SK-N-SH treated with all-trans-retinoic acid at 6 μM for 48 hours (cell line): ENCODE measurements around the gene TACC3.

Experiments
- ATAC-seq: fragments of 200-7000 bp; cut with Tn5 transposase; 3 replicates; pipeline ENCODE4 v1.9.1; 2020; ENCODE audit warnings: mild to moderate bottlenecking, moderate library complexity
- ARNTL ChIP-seq: fragments of 450-650 bp; formaldehyde crosslinking; IDR thresholded peaks from 2 replicates; pipeline ENCODE4 v1.5.0; 2020; ENCODE audit warnings: low read depth, mild to moderate bottlenecking, moderate library complexity, borderline replicate concordance
- BACH2 ChIP-seq: fragments of 250-450 bp; sonication (Bioruptor Pico); IDR thresholded peaks from 2 replicates; pipeline ENCODE4 v1.9.0; 2021; ENCODE audit warnings: mild to moderate bottlenecking, borderline replicate concordance
- CREB5 ChIP-seq: fragments of 250-450 bp; sonication (Bioruptor Pico); IDR thresholded peaks from 2 replicates; pipeline ENCODE4 v1.5.1; 2020; ENCODE audit warnings: low read depth, mild to moderate bottlenecking, moderate library complexity
- CSDC2 ChIP-seq: fragments of 250-450 bp; sonication (Bioruptor Pico); IDR thresholded peaks from 2 replicates; pipeline ENCODE4 v1.5.0; 2020; ENCODE audit warnings: mild to moderate bottlenecking, moderate library complexity
- CSRNP3 ChIP-seq: fragments of 250-450 bp; sonication (Bioruptor Pico); IDR thresholded peaks from 2 replicates; pipeline ENCODE4 v1.5.1; 2021; ENCODE audit warnings: mild to moderate bottlenecking, moderate library complexity
- ESRRG ChIP-seq: fragments of 250-450 bp; sonication (Bioruptor Pico); IDR thresholded peaks from 2 replicates; pipeline ENCODE4 v1.6.1; 2021; ENCODE audit warnings: mild to moderate bottlenecking
- GLIS3 ChIP-seq: fragments of 250-450 bp; sonication (Bioruptor Pico); IDR thresholded peaks from 2 replicates; pipeline ENCODE4 v1.5.0; 2020; ENCODE audit warnings: mild to moderate bottlenecking, moderate library complexity
- ISL1 ChIP-seq: fragments of 250-450 bp; sonication (Bioruptor Pico); IDR thresholded peaks from 2 replicates; pipeline ENCODE4 v2.1.2; 2022; ENCODE audit warnings: mild to moderate bottlenecking, moderate library complexity
- OSR1 ChIP-seq: fragments of 250-450 bp; sonication (Bioruptor Pico); IDR thresholded peaks from 2 replicates; pipeline ENCODE4 v1.8.0; 2022; ENCODE audit warnings: moderate library complexity, mild to moderate bottlenecking, inconsistent platforms
- PATZ1 ChIP-seq: fragments of 250-450 bp; sonication (Bioruptor Pico); IDR thresholded peaks from 2 replicates; pipeline ENCODE4 v1.8.0; 2020; ENCODE audit warnings: mild to moderate bottlenecking, moderate library complexity, borderline replicate concordance
- POU6F1 ChIP-seq: fragments of 250-450 bp; sonication (Bioruptor Pico); IDR thresholded peaks from 2 replicates; pipeline ENCODE4 v1.8.0; 2021; ENCODE audit warnings: low read depth, mild to moderate bottlenecking, moderate library complexity, borderline replicate concordance
- PPARA ChIP-seq: fragments of 250-450 bp; sonication (Bioruptor Pico); IDR thresholded peaks from 2 replicates; pipeline ENCODE4 v1.5.0; 2020; ENCODE audit warnings: mild to moderate bottlenecking, borderline replicate concordance
- RARB ChIP-seq: fragments of 250-450 bp; sonication (Bioruptor Pico); IDR thresholded peaks from 2 replicates; pipeline ENCODE4 v1.8.0; 2021; ENCODE audit warnings: mild to moderate bottlenecking, moderate library complexity
- SNAI2 ChIP-seq: fragments of 250-450 bp; sonication (Bioruptor Pico); IDR thresholded peaks from 2 replicates; pipeline ENCODE4 v1.5.0; 2020; ENCODE audit warnings: mild to moderate bottlenecking, moderate library complexity
- TCF4 ChIP-seq: fragments of 250-450 bp; sonication (Bioruptor Pico); IDR thresholded peaks from 2 replicates; pipeline ENCODE4 v1.8.0; 2021; ENCODE audit warnings: mild to moderate bottlenecking, moderate library complexity, borderline replicate concordance
- ZC3H10 ChIP-seq: fragments of 250-450 bp; sonication (Bioruptor Pico); IDR thresholded peaks from 2 replicates; pipeline ENCODE4 v1.5.1; 2021; ENCODE audit warnings: mild to moderate bottlenecking, moderate library complexity
- ZFP3 ChIP-seq: fragments of 250-450 bp; sonication (Bioruptor Pico); IDR thresholded peaks from 2 replicates; pipeline ENCODE4 v1.5.0; 2020; ENCODE audit warnings: mild to moderate bottlenecking, moderate library complexity
- ZFP30 ChIP-seq: fragments of 450-650 bp; formaldehyde crosslinking; IDR thresholded peaks from 2 replicates; pipeline ENCODE4 v1.5.0; 2022; ENCODE audit warnings: mild to moderate bottlenecking, moderate library complexity
- ZNF565 ChIP-seq: fragments of 450-650 bp; formaldehyde crosslinking; conservative IDR thresholded peaks from 2 replicates; pipeline ENCODE4 v1.5.0; 2020; ENCODE audit warnings: low read depth, mild to moderate bottlenecking, moderate library complexity
- ZNF70 ChIP-seq: fragments of 450-650 bp; formaldehyde crosslinking; IDR thresholded peaks from 2 replicates; pipeline ENCODE4 v1.5.0; 2020; ENCODE audit warnings: mild to moderate bottlenecking, moderate library complexity
- ZNF8 ChIP-seq: fragments of 450-650 bp; formaldehyde crosslinking; IDR thresholded peaks from 2 replicates; pipeline ENCODE4 v1.5.0; 2020; ENCODE audit warnings: mild to moderate bottlenecking, moderate library complexity

The TACC3 gene

GRCh38 chr4:1711571-1712215 is 9.6 kb upstream of the TACC3 start (continued):
- no peak for TF ChIP-seq OSR1 (CRISPR knock-in tag)
- TF ChIP-seq BACH2 (CRISPR knock-in tag): no peak
- no peak for TF ChIP-seq ZFP3 (CRISPR knock-in tag)
- no peak for TF ChIP-seq ZNF565 (CRISPR knock-in tag)
- TF ChIP-seq ESRRG (CRISPR knock-in tag): no peak
- TF ChIP-seq PPARA (CRISPR knock-in tag): no peak

- TF ChIP-seq ZC3H10 (CRISPR knock-in tag): no peak
- no peak for TF ChIP-seq ZFP30
- no peak for TF ChIP-seq ESRRG (CRISPR knock-in tag)
- no peak for TF ChIP-seq ISL1
- TF ChIP-seq CSRNP3 (CRISPR knock-in tag): no peak
- no peak for TF ChIP-seq ARNTL (CRISPR knock-in tag)
- no peak for TF ChIP-seq ZNF8 (CRISPR knock-in tag)
- no peak for TF ChIP-seq GLIS3
- TF ChIP-seq PATZ1 (CRISPR knock-in tag): no peak
- peak; percentile 85 for ATAC-seq
Measured at GRCh38 chr4:1712216-1713002, 8.9 kb upstream of the TACC3 start, which contains the start of gene SLBP. Gene SLBP, minus strand, starts transcription at chr4:1712319. Its CDS starts 131 bp downstream, at chr4:1712188.

GRCh38 chr4:1713003-1713851 is 8.1 kb upstream of the TACC3 start:
- ATAC-seq: peak; percentile 17
- TF ChIP-seq TCF4 (CRISPR knock-in tag): no peak
- no peak for TF ChIP-seq RARB (CRISPR knock-in tag)
- no peak for TF ChIP-seq BACH2 (CRISPR knock-in tag)
- no peak for TF ChIP-seq CSRNP3 (CRISPR knock-in tag)
- TF ChIP-seq GLIS3: no peak
- no peak for TF ChIP-seq POU6F1
- no peak for TF ChIP-seq CSDC2
- TF ChIP-seq CREB5 (CRISPR knock-in tag): no peak
- no peak for TF ChIP-seq PATZ1 (CRISPR knock-in tag)
- no peak for TF ChIP-seq OSR1 (CRISPR knock-in tag)
- no peak for TF ChIP-seq ZFP3 (CRISPR knock-in tag)
- no peak for TF ChIP-seq ZC3H10 (CRISPR knock-in tag)
- no peak for TF ChIP-seq ZNF70 (CRISPR knock-in tag)
- no peak for TF ChIP-seq SNAI2 (CRISPR knock-in tag)
- no peak for TF ChIP-seq PPARA (CRISPR knock-in tag)
- no peak for TF ChIP-seq ARNTL (CRISPR knock-in tag)
- TF ChIP-seq ZNF565 (CRISPR knock-in tag): no peak
- no peak for TF ChIP-seq ZNF8 (CRISPR knock-in tag)
